Measurements from ENCODE around the gene ARL5B.
"Not testable (repeated sequence)": the region's sequence is repeated elsewhere in the genome, so short reads cannot be mapped to it uniquely, and the experiment has no call there.

DNA sequence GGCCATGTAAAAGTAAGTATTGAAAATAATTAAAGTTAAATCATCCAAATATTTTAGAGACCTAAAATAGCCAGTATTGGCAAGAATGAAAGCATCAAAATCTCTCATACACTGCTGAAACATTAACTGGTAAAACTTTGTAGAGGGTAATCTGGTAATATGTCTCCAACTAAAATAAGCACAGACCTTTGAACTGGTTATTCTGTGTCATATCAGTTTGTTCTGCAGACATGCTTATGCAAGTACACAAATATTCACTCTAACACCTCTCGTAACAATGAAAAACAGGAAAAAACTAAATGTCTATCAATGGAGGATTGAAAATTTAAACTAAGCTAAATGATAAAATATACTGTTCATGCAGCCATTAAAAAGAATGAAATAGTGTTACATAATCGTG lies 19.5 kb upstream of the ARL5B start:
- TF ChIP-seq POLR2A (IDR thresholded peaks at IDR 0.05; ENCODE audit: low read depth); EP300 (IDR thresholded peaks at IDR 0.05); POLR2AphosphoS5 (IDR thresholded peaks at IDR 0.05): not testable (repeated sequence)
- TF ChIP-seq, protein P1, sequence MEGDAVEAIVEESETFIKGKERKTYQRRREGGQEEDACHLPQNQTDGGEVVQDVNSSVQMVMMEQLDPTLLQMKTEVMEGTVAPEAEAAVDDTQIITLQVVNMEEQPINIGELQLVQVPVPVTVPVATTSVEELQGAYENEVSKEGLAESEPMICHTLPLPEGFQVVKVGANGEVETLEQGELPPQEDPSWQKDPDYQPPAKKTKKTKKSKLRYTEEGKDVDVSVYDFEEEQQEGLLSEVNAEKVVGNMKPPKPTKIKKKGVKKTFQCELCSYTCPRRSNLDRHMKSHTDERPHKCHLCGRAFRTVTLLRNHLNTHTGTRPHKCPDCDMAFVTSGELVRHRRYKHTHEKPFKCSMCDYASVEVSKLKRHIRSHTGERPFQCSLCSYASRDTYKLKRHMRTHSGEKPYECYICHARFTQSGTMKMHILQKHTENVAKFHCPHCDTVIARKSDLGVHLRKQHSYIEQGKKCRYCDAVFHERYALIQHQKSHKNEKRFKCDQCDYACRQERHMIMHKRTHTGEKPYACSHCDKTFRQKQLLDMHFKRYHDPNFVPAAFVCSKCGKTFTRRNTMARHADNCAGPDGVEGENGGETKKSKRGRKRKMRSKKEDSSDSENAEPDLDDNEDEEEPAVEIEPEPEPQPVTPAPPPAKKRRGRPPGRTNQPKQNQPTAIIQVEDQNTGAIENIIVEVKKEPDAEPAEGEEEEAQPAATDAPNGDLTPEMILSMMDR (IDR thresholded peaks at IDR 0.05), result not testable (repeated sequence)
